PC-3 (cell line): ENCODE measurements around the gene PREX1. TPM values are rescaled to one million over a fixed set of nuclear protein-coding genes. Genes with fewer than 3 reads are reported as not detected.

ENCODE experiments used
- ATAC-seq: fragments of 200-7000 bp; cut with Tn5 transposase; 2 replicates; pipeline ENCODE4 v1.9.1; 2020; ENCODE audit warnings: mild to moderate bottlenecking, moderate library complexity
- BruUV-seq: library from RNA; stranded (reverse); fragments of 400-500 nt; replicated peaks from 2 replicates; lab custom pipeline; 2021; lab: Mats Ljungman, UMichigan
- CTCF ChIA-PET: fragments of 300-600 bp; sonication (Branson Sonifier 250); formaldehyde crosslinking; loops from one replicate; lab custom pipeline; 2022; ENCODE audit warnings: antibody characterized with exemption; lab: Charles Lee
- POLR2A ChIA-PET: fragments of 300-600 bp; sonication (Branson Sonifier 250); formaldehyde crosslinking; loops from one replicate; lab custom pipeline; 2022; ENCODE audit warnings: antibody characterized with exemption; ENCODE audit not compliant: unreplicated experiment; lab: Charles Lee
- DNase-seq: peaks from one replicate; pipeline ENCODE4 v3.0.0-alpha.2; 2015
- H2AFZ ChIP-seq: fragments of 300-600 bp; sonication (generic); 2 replicates; pipeline ENCODE4 v1.6.0; 2016; ENCODE audit warnings: antibody characterized with exemption, low read length
- H3F3A ChIP-seq: fragments of 300-600 bp; sonication (generic); one replicate; pipeline ENCODE4 v1.6.0; 2017; ENCODE audit warnings: antibody characterized with exemption, low read length, control low read depth, mild to moderate bottlenecking; ENCODE audit not compliant: unreplicated experiment
- H3K27ac ChIP-seq: fragments of 300-600 bp; sonication (generic); 2 replicates; pipeline ENCODE4 v1.5.1; 2016; ENCODE audit warnings: mild to moderate bottlenecking, low read length
- H3K27me3 ChIP-seq: fragments of 300-600 bp; sonication (generic); 2 replicates; pipeline ENCODE4 v1.6.1; 2016; ENCODE audit warnings: low read length, mixed read lengths
- H3K36me3 ChIP-seq: fragments of 300-600 bp; sonication (generic); 2 replicates; pipeline ENCODE4 v1.6.1; 2016; ENCODE audit warnings: low read depth, mixed run types, low read length, mixed read lengths
- H3K4me1 ChIP-seq: fragments of 300-600 bp; sonication (generic); 2 replicates; pipeline ENCODE4 v1.5.1; 2016; ENCODE audit warnings: low read length; ENCODE audit not compliant: insufficient read depth
- H3K4me2 ChIP-seq: fragments of 300-600 bp; sonication (generic); 2 replicates; pipeline ENCODE4 v1.6.0; 2016; ENCODE audit warnings: low read length
- H3K4me3 ChIP-seq: fragments of 300-600 bp; sonication (generic); 2 replicates; pipeline ENCODE4 v1.5.1; 2016; ENCODE audit warnings: mild to moderate bottlenecking, low read length, mixed read lengths
- H3K79me2 ChIP-seq: fragments of 300-600 bp; sonication (generic); 2 replicates; pipeline ENCODE4 v1.6.1; 2017; ENCODE audit warnings: low read length, mixed read lengths
- H3K9ac ChIP-seq: fragments of 300-600 bp; sonication (generic); 2 replicates; pipeline ENCODE4 v1.6.0; 2016; ENCODE audit warnings: mild to moderate bottlenecking, low read length
- H3K9me2 ChIP-seq: fragments of 300-600 bp; sonication (generic); replicated peaks from 2 replicates; pipeline ENCODE4 v1.6.1; 2016; ENCODE audit warnings: mixed run types, low read length, mixed read lengths
- H3K9me3 ChIP-seq: fragments of 300-600 bp; sonication (generic); 2 replicates; pipeline ENCODE4 v1.6.1; 2016; ENCODE audit warnings: low read length, mixed read lengths
- H4K20me1 ChIP-seq: fragments of 300-600 bp; sonication (generic); 2 replicates; pipeline ENCODE4 v1.6.1; 2016; ENCODE audit warnings: low read length, mixed read lengths
- CTCF ChIP-seq: fragments of 300-600 bp; sonication (generic); conservative IDR thresholded peaks from 2 replicates; pipeline ENCODE4 v1.5.1; 2017; ENCODE audit warnings: antibody characterized with exemption, low read depth, mild to moderate bottlenecking, low read length
- EZH2 ChIP-seq: fragments of 300-600 bp; sonication (generic); IDR thresholded peaks from one replicate; pipeline ENCODE4 v1.6.1; 2017; ENCODE audit warnings: antibody characterized with exemption, mild to moderate bottlenecking, low read length; ENCODE audit not compliant: unreplicated experiment
- EZH2phosphoT487 ChIP-seq: fragments of 300-600 bp; sonication (generic); IDR thresholded peaks from 2 replicates; pipeline ENCODE4 v1.6.1; 2018; ENCODE audit warnings: mild to moderate bottlenecking, antibody characterized with exemption, low read length, borderline replicate concordance
- intact Hi-C: fragments of 100-400 bp; cut with micrococcal nuclease; formaldehyde crosslinking; loops from 2 replicates; pipeline ENCODE4 v1.9.0; 2023
- total RNA-seq: library from RNA; depleted of rRNA; stranded (reverse); fragments of >200 nt; gene quantifications from 2 replicates; pipeline ENCODE4 v1.2.3, GENCODE V29; 2014

Gene PREX1
- total RNA-seq, 1 experiment from 2014 or later = 22.1 TPM

GRCh38 chr20:48816282-48817205, 11.3 kb downstream of the PREX1 start:
- no peaks in the 10 kb centered on the region for H3F3A ChIP-seq
- ChIA-PET CTCF (no interaction called here), POLR2A (no interaction called here)
- no peak overlapping the region for H3K9ac ChIP-seq
- H3K4me1 ChIP-seq = peaks cover 17% of the 10 kb centered on the region
- no peaks in the 10 kb centered on the region for H3K36me3 ChIP-seq
- DNase-seq (no peak), ATAC-seq (0 out of 2 replicates have a peak, but pooled peaks have one; percentile 27)
- H3K4me2 ChIP-seq = no peak overlapping the region
- H3K9me2 ChIP-seq = no peaks in the 10 kb centered on the region
- no peaks in the 10 kb centered on the region for H3K27me3 ChIP-seq
- intact Hi-C loops = no loop called here
- BruUV-seq = no TSS peak
- H3K27ac ChIP-seq = no peak overlapping the region
- TF ChIP-seq EZH2 = no peak
- no peak for TF ChIP-seq CTCF
- no peak for TF ChIP-seq EZH2phosphoT487
- no peak overlapping the region for H3K4me3 ChIP-seq
- H2AFZ ChIP-seq = no peak overlapping the region
- H4K20me1 ChIP-seq = no peaks in the 10 kb centered on the region
- H3K9me3 ChIP-seq = no peaks in the 10 kb centered on the region
- H3K79me2 ChIP-seq = no peaks in the 10 kb centered on the region

- Histone ChIP-seq H3K9me3 (no peaks in the 10 kb centered on the region), H3K79me2 (no peaks in the 10 kb centered on the region), H3K4me1 (peaks cover 16% of the 10 kb centered on the region; the same call in 1 of the 2 replicates), H3F3A (no peaks in the 10 kb centered on the region), H3K27me3 (no peaks in the 10 kb centered on the region), H3K27ac (no peak overlapping the region), H3K9me2 (no peaks in the 10 kb centered on the region), H3K9ac (no peak overlapping the region), H2AFZ (no peak overlapping the region), H3K4me3 (no peak overlapping the region), H3K4me2 (no peak overlapping the region), H4K20me1 (no peaks in the 10 kb centered on the region), H3K36me3 (no peaks in the 10 kb centered on the region)
- ChIA-PET CTCF (no interaction called here), POLR2A (no interaction called here)
- ATAC-seq = no peak
- no peak for TF ChIP-seq CTCF
- TF ChIP-seq EZH2phosphoT487 = no peak
- TF ChIP-seq EZH2 = no peak
- BruUV-seq = no TSS peak
- intact Hi-C loops = no loop called here
- no peak for DNase-seq
Measured at GRCh38 chr20:48815537-48815936, 12.3 kb downstream of the PREX1 start.

- no peak overlapping the region for H3K9ac ChIP-seq
- H3K79me2 ChIP-seq = no peaks in the 10 kb centered on the region
- H3F3A ChIP-seq = no peaks in the 10 kb centered on the region
- no peak overlapping the region for H3K27ac ChIP-seq
- ATAC-seq (no peak), DNase-seq (no peak)
- no peak for TF ChIP-seq CTCF
- TF ChIP-seq EZH2phosphoT487 = no peak
- no peak for TF ChIP-seq EZH2
- no peaks in the 10 kb centered on the region for H3K36me3 ChIP-seq
- H3K4me1 ChIP-seq = peaks cover 16% of the 10 kb centered on the region; the same call in 1 of the 2 replicates
- no peaks in the 10 kb centered on the region for H3K27me3 ChIP-seq
- H3K9me3 ChIP-seq = no peaks in the 10 kb centered on the region
- ChIA-PET POLR2A (no interaction called here), CTCF (no interaction called here)
- H3K4me2 ChIP-seq = no peak overlapping the region
- intact Hi-C loops = no loop called here
- H2AFZ ChIP-seq = no peak overlapping the region
- BruUV-seq = no TSS peak
- no peak overlapping the region for H3K4me3 ChIP-seq
- no peaks in the 10 kb centered on the region for H4K20me1 ChIP-seq
- H3K9me2 ChIP-seq = no peaks in the 10 kb centered on the region
Measured at GRCh38 chr20:48814633-48815032, 13.2 kb downstream of the PREX1 start.
